DMS153 treated with DMSO at 0.1 percent for 48 hours (cell line): ENCODE measurements around the gene SAMSN1.
"Not testable (repeated sequence)": the region's sequence is repeated elsewhere in the genome, so short reads cannot be mapped to it uniquely, and the experiment has no call there.

Experiments used
- DNase-seq: peaks from one replicate; lab custom pipeline; 2025; ENCODE audit not compliant: unreplicated experiment; lab: John Stamatoyannopoulos, UW

SAMSN1 gene

DNA sequence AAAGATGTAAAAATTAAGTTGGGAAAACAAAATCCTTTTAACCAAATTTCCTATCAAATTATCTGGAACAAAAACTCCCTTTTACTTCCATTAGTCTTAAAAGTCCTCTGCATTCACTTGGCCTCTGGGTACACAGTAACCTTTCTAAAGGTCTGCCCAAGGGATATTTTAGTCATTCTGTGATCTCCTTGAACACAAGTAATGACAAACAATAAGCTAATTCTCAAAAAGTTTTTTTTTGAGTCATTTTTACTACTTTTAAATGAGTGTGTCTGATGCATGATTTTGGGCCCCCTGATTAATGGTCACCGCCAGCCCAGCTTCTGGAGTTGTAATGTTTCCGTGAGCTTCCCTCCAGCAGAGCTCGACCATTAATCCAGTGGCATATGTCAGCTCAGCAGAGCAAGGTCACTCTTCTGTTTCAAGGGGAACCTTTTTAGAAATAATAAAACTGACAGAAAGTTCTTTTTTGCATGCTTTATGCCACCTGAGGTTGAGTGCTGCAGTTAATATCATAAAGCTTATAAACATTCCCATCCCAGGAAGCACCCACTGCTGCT, 14.3 kb downstream of the SAMSN1 start:
- no peak for DNase-seq

- DNase-seq: no peak
Observed at GRCh38 chr21:14530592-14530991, 15.5 kb downstream of the SAMSN1 start.

DNA sequence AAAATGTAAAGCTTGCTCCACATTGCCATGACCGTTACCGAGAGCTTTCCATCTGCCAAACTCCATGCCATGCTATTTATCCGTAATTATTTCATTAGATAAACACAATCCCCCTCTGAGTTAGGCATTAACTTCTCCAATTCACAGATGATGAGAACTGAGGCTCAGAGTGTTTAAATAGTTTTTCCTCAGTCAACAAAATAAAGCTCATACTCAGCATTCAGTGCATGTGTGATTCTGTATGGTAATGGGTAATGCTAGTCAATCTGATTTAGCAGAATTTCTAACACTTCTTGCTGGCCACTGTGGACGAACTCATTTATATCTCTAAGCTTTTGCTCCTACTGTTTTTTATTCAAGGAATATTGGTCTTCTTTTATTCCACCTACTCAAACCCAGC, 17.3 kb downstream of the SAMSN1 start:
- DNase-seq: no peak

DNA sequence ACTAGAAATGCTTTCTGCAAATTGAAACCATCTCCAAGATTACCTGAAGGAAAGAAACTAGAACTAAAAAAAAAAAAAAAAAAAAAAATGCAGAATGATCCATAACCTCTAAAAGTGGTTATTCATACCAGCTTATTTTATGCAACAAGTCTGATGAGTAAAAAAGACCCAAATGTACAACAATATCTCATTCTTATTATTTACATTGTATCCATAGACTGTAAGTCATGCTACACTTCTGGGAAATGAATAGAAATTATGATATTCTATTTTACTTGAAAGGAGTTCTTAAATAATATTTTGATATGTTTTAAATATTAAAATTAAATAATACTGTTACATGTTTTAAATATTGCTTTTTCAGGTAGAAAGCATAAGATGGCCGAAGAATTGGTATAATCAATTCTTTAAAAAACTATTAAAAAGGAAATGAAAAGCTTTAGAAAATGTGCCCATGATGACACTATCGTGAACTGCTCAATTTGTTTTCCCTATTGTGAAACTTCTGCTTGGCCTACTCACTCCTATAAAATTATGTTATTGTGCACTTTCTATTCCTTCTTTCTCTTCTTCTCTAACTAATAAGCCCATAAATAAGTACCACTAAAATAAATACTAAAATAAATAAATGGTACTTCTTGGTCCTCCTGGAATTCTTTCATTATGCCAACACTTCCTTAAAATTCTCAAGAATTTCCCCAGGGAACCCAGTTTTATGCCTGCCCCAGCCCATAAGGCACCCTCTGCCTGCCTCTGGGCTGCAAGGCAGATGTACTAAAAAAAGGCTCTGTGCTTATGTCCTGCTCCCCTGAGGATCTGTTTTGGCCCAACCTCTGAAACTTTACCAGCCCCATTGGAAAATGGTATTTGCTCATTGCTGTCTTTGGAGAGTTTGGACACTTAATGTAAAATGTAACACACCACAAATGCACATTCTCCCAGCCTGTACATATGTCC, 18.1 kb downstream of the SAMSN1 start:
- DNase-seq: no peak

GRCh38 chr21:14526836-14527695, 19.0 kb downstream of the SAMSN1 start:
- no peak for DNase-seq

DNA sequence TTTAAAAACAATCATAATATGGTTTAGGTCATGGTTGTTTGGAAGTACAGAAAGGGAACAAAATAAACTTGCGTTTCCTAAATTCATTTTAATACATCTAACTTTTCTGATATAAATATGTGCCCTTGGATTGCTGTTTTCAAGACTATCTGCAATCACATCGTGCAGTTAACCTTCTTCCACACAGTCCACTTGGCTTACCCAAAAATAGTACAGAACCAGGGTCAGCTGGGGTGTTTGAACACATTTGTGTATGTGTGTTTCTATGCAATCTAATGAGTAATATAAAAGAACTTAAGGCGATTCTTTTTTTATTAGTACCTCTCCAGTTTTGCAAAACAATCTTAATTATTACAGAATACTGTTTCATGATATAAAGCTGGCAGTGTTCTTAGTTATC, 19.9 kb downstream of the SAMSN1 start:
- DNase-seq: no peak

DNA sequence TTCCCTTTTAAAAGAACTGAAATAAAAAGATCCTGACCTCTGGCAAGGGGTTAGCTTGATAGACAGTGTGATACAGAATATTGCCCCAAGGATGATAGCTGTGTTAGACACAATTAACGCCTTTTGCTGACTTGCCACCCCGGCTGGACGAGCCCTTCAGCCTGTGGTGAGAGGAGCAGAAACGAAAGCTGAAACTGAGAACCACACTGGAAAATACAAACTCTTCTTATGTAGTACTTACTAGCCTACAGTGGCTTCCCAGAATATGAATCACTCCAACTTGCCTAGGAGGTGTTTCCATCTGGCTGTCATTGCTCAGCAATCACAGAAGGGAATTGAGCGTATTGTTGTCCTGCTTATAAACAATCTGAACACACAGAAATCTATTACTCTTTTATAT, 22.9 kb downstream of the SAMSN1 start:
- no peak for DNase-seq

GRCh38 chr21:14522736-14523135, 23.4 kb downstream of the SAMSN1 start:
- DNase-seq: no peak

- DNase-seq: no peak
Observed at GRCh38 chr21:14520535-14520934, 25.6 kb downstream of the SAMSN1 start.

DNA sequence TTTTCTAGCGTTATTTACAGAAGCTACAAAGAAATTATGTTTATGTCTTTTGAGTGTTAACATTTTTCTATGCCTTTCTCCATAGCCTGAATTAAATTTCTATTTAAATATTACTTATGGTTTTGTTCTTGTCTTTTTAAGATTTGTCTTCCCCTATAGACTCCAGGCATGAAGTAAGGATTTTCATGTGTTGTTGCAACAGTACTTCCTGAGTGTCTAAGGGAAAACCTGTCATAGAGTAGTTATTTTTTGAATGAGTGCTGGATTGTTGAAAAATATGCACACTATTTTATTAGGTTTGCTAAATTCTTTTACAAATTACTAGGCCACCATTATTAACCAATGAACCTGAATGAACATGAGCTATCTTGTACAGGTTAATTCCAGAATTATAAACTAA, 27.1 kb downstream of the SAMSN1 start:
- no peak for DNase-seq

GRCh38 chr21:14513804-14514203, 32.3 kb downstream of the SAMSN1 start:
- no peak for DNase-seq

DNA sequence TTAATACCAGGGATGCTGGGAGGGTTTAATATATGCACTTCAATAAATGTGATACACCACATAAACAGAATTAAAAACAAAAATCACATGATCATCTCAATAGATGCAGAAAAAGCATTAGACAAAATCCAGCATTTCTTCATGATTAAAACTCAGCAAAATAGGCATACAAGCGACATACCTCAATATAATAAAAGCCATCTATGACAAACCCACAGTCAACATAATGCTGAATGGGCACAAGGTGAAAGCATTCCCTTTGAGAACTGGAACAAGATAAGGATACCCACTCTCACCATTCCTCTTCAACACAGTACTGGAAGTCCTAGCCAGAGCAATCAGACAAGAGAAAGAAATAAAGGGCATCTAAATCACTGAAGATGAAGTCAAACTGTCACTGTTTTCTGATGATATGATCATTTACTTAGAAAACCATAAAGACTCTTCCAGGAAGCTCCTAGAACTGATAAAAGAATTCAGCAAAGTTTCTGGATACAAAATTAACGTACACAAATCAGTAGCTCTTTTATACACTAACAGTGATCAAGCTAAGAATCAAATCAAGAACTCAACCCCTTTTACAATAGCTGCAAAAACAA, 39.2 kb downstream of the SAMSN1 start:
- DNase-seq: not testable (repeated sequence)

DNA sequence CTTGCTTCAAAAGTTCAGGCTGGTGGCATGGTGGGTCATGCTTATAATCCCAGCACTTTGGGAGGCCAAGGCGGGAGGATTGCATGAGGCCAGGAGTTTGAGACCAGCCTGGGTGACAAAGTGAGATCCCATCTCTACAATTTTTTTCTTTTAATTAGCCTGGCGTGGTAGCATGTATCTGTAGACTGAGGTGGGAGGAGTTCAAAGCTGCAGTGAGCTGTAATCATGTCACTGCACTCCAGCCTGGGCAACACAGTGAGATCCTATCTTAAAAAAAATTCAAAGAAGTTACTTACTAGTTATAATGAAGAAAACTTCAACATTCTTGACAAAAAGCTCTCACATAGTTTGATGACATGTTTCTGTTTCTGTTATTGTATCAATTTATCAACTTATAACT, 45.2 kb downstream of the SAMSN1 start:
- DNase-seq: no peak

- no peak for DNase-seq
Observed at GRCh38 chr21:14499316-14499715, 46.8 kb downstream of the SAMSN1 start.

GRCh38 chr21:14497825-14498224, 48.3 kb downstream of the SAMSN1 start:
- no peak for DNase-seq

- DNase-seq: no peak
Observed at GRCh38 chr21:14495075-14495474, 51.0 kb downstream of the SAMSN1 start.

- not testable (repeated sequence) for DNase-seq
Observed at GRCh38 chr21:14494181-14494580, 51.9 kb downstream of the SAMSN1 start.

- no peak for DNase-seq
Observed at GRCh38 chr21:14493731-14494130, 52.4 kb downstream of the SAMSN1 start.

DNA sequence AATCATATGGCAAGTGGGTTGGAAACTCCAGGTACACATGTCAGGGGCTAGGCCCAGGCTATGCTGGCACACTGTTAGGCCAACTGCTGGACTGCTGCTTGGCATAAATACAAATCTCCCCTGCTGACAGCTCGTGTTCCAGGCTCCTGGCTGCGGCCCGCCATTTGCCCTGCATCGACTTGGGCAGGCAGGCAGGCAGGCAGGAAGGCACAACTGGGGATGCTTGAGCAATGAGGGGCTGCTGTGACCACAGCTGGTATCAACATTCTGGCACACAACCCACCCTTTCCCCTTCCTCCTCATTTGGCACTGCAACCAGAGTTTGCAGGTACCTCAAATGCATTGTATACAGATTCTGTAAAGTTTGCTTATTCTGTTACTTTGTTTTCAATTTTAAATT, 53.2 kb downstream of the SAMSN1 start:
- DNase-seq: no peak

DNA sequence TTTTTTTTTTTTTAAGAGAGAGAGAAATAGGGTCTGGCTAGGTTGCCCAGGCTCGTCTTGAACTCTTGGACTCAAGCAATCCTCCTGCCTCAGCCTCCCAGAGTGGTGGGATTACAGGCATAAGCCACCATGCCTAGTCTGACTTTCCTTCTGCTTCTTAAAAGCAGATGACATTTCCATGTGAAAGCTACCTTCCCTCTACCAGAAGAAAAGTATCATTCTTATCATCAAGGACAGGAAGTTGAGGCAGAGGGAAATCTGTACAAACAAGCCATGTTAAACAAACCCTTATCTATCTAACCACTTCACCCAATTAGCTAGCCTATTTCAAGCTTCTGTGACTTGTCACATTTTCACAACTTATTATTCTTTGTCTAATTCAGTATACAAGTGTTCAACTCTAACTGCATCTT, 54.8 kb downstream of the SAMSN1 start:
- no peak for DNase-seq

GRCh38 chr21:14488672-14489204, 57.4 kb downstream of the SAMSN1 start:
- DNase-seq: no peak
